Urinary bladder (tissue), 4 donors: ENCODE data around the gene CTF1. TPM values are rescaled to one million over a fixed set of nuclear protein-coding genes. Genes with fewer than 3 reads are reported as not detected.

Experiments used
- DNase-seq: peaks from one replicate; pipeline ENCODE4 v3.0.0-alpha.2; 2015; ENCODE audit errors: extremely low spot score
- H3K27ac ChIP-seq: one replicate; pipeline ENCODE4 v1.5.1; 2013; ENCODE audit warnings: low read depth, mild to moderate bottlenecking, moderate library complexity
- H3K36me3 ChIP-seq: one replicate; pipeline ENCODE4 v1.6.1; 2013; ENCODE audit warnings: mild to moderate bottlenecking, moderate library complexity; ENCODE audit not compliant: insufficient read depth
- H3K4me1 ChIP-seq: one replicate; pipeline ENCODE4 v1.6.1; 2013; ENCODE audit warnings: mild to moderate bottlenecking, moderate library complexity; ENCODE audit not compliant: insufficient read depth
- H3K4me3 ChIP-seq: one replicate; pipeline ENCODE4 v1.5.1; 2013; ENCODE audit warnings: low read depth, low read length
- WGBS: extraction: QIAGEN DNeasy Blood & Tissue Kit; methylation state at CpG from one replicate; pipeline ENCODE4 v1.1.7; 2013; 5-methylcytosine and 5-hydroxymethylcytosine counted together
- polyA plus RNA-seq: library from polyadenylated mRNA; stranded (reverse); fragments of 200-250 nt; gene quantifications from one replicate; pipeline ENCODE4 v1.2.3, GENCODE V29; 2013
- small RNA-seq: library from RNA; depleted of rRNA; stranded (forward); fragments of <200 nt; gene quantifications from one replicate; pipeline ENCODE3, GENCODE V24; 2014
- total RNA-seq: library from RNA; depleted of rRNA; stranded (reverse); fragments of >200 nt; gene quantifications from one replicate; pipeline ENCODE4 v1.2.3, GENCODE V29; 2014
- donor health status: healthy with polysubstance abuse.
- donor health status: healthy.

Gene CTF1
- total and polyA plus RNA-seq, 2 donors: 2.1 to 16.8 TPM

DNA sequence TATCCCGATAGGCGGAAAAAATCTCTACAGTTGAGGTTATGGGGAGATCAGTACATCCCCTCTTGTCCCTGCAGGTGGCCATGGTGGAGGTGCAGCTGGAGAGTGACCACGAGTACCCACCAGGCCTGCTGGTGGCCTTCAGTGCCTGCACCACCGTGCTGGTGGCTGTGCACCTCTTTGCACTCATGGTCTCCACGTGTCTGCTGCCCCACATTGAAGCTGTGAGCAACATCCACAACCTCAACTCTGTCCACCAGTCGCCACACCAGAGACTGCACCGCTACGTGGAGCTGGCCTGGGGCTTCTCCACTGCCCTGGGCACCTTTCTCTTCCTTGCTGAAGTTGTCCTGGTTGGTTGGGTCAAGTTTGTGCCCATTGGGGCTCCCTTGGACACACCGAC is 56.7 kb downstream of the CTF1 start:
- WGBS: 80% methylated on average over 9 of the region's 9 CpGs
- H3K36me3 ChIP-seq: no peaks in the 10 kb centered on the region
- H3K4me1 ChIP-seq: peaks cover 2% of the 10 kb centered on the region
- no peak for DNase-seq
- H3K27ac ChIP-seq: no peak overlapping the region
- no peak overlapping the region for H3K4me3 ChIP-seq

Small RNA genes within 50 kb of the gene (small RNA-seq; reads per million reads assigned to genes)
- not detected for gene AC135048.1
- gene MIR4519: not detected
- gene MIR762: not detected

Other genes starting within 250 kb of the CTF1 start
- 6.9 TPM for gene PRR14, start 245.7 kb upstream of the CTF1 start, total RNA-seq
- 55.3 TPM for gene PRR14, start 245.7 kb upstream of the CTF1 start, polyA plus RNA-seq
- gene FBRS, start 238.2 kb upstream of the CTF1 start, total RNA-seq: 18.8 TPM
- 52.3 TPM for gene FBRS, start 238.2 kb upstream of the CTF1 start, polyA plus RNA-seq
- gene SRCAP, start 197.4 kb upstream of the CTF1 start, total RNA-seq: 15.0 TPM
- 20.3 TPM for gene SRCAP, start 197.4 kb upstream of the CTF1 start, polyA plus RNA-seq
- gene PHKG2, start 148.2 kb upstream of the CTF1 start, total RNA-seq: 9.1 TPM
- gene PHKG2, start 148.2 kb upstream of the CTF1 start, polyA plus RNA-seq: 28.9 TPM
- 1.3 TPM for gene CFAP119, start 134.6 kb upstream of the CTF1 start, total RNA-seq
- 3.1 TPM for gene CFAP119, start 134.6 kb upstream of the CTF1 start, polyA plus RNA-seq
- 47.3 TPM for gene RNF40, start 134.3 kb upstream of the CTF1 start, total RNA-seq
- gene RNF40, start 134.3 kb upstream of the CTF1 start, polyA plus RNA-seq: 57.6 TPM
- gene ZNF629, start 109.4 kb upstream of the CTF1 start, total RNA-seq: 7.2 TPM
- gene ZNF629, start 109.4 kb upstream of the CTF1 start, polyA plus RNA-seq: 11.2 TPM
- 31.7 TPM for gene BCL7C, start 2.5 kb upstream of the CTF1 start, total RNA-seq
- 33.2 TPM for gene BCL7C, start 2.5 kb upstream of the CTF1 start, polyA plus RNA-seq
- 9.6 TPM for gene FBXL19, start 27.0 kb downstream of the CTF1 start, total RNA-seq
- gene FBXL19, start 27.0 kb downstream of the CTF1 start, polyA plus RNA-seq: 15.2 TPM
- gene ORAI3, start 52.5 kb downstream of the CTF1 start, total RNA-seq: 16.7 TPM
- gene ORAI3, start 52.5 kb downstream of the CTF1 start, polyA plus RNA-seq: 39.7 TPM
- 2.9 TPM for gene SETD1A, start 61.1 kb downstream of the CTF1 start, total RNA-seq
- gene SETD1A, start 61.1 kb downstream of the CTF1 start, polyA plus RNA-seq: 14.6 TPM
- gene HSD3B7, start 88.6 kb downstream of the CTF1 start, total RNA-seq: 11.0 TPM
- gene HSD3B7, start 88.6 kb downstream of the CTF1 start, polyA plus RNA-seq: 20.3 TPM
- 0.74 TPM for gene STX1B, start 114.0 kb downstream of the CTF1 start, total RNA-seq
- gene STX1B, start 114.0 kb downstream of the CTF1 start, polyA plus RNA-seq: 0.47 TPM
- gene STX4, start 136.9 kb downstream of the CTF1 start, total RNA-seq: 18.0 TPM
- gene STX4, start 136.9 kb downstream of the CTF1 start, polyA plus RNA-seq: 68.2 TPM
- gene ZNF668, start 177.6 kb downstream of the CTF1 start, total RNA-seq: 4.5 TPM
- gene ZNF668, start 177.6 kb downstream of the CTF1 start, polyA plus RNA-seq: 10.7 TPM
- 9.4 TPM for gene ZNF646, start 177.8 kb downstream of the CTF1 start, total RNA-seq
- gene ZNF646, start 177.8 kb downstream of the CTF1 start, polyA plus RNA-seq: 11.5 TPM
- 1.1 TPM for gene PRSS53, start 192.3 kb downstream of the CTF1 start, total RNA-seq
- gene PRSS53, start 192.3 kb downstream of the CTF1 start, polyA plus RNA-seq: 4.7 TPM
- gene VKORC1, start 198.2 kb downstream of the CTF1 start, total RNA-seq: 43.8 TPM
- 210 TPM for gene VKORC1, start 198.2 kb downstream of the CTF1 start, polyA plus RNA-seq
- gene BCKDK, start 211.8 kb downstream of the CTF1 start, total RNA-seq: 10.4 TPM
- 56.0 TPM for gene BCKDK, start 211.8 kb downstream of the CTF1 start, polyA plus RNA-seq
- gene KAT8, start 221.1 kb downstream of the CTF1 start, total RNA-seq: 41.2 TPM
- gene KAT8, start 221.1 kb downstream of the CTF1 start, polyA plus RNA-seq: 64.5 TPM
- gene PRSS8, start 239.1 kb downstream of the CTF1 start, total RNA-seq: 1.6 TPM
- 1.6 TPM for gene PRSS8, start 239.1 kb downstream of the CTF1 start, polyA plus RNA-seq